ENCODE data around the gene CEP112.

The CEP112 gene

GRCh38 chr17:65601881-65602280, 590.1 kb downstream of the CEP112 start:
- DNase-seq (ENCODE audit: low spot score), result no peak
- ChIA-PET POLR2A (ENCODE audit: low non-redundant PET) (no interaction called here), CTCF (no interaction called here)

GRCh38 chr17:65601145-65601544, 590.8 kb downstream of the CEP112 start:
- no peak for DNase-seq (ENCODE audit: low spot score)
- no peak for TF ChIP-seq CTCF (conservative IDR thresholded peaks at IDR 0.05; ENCODE audit: low read depth)
- POLR2A ChIA-PET (ENCODE audit: low non-redundant PET), result no interaction called here
- H3K27ac ChIP-seq, result no peak overlapping the region
- CTCF ChIA-PET, result no interaction called here

More at GRCh38 chr17:65601881-65602280, 590.1 kb downstream of the CEP112 start:
- TF ChIP-seq CTCF (conservative IDR thresholded peaks at IDR 0.05; ENCODE audit: low read depth), result no peak
- H3K27ac ChIP-seq, result no peak overlapping the region

GRCh38 chr17:65600518-65600917, 591.4 kb downstream of the CEP112 start:
- ChIA-PET CTCF (no interaction called here), POLR2A (ENCODE audit: low non-redundant PET) (no interaction called here)
- TF ChIP-seq CTCF (conservative IDR thresholded peaks at IDR 0.05; ENCODE audit: low read depth), result no peak
- no peak for DNase-seq (ENCODE audit: low spot score)
- no peak overlapping the region for H3K27ac ChIP-seq

DNA sequence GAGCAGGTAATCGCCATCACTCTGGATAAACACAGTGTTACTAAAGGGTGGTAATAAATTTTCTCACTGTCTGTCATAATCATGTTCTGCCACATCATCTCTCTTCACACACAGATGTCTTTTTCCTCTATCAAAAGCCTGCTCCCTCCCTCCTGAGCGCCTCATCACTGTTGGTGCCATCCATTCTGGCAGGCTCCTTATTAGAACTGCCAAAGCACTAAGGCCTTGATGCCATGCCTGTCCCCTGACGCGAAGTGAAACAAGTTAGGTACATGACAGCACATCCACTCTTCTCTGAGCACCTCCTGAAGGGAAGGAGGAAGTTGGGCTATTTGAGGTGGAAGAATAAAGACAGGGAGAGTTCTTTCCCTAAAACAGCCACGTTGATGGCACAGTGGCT, 592.3 kb downstream of the CEP112 start:
- H3K27ac ChIP-seq, result no peak overlapping the region
- DNase-seq (ENCODE audit: low spot score), result no peak
- no peak for TF ChIP-seq CTCF (conservative IDR thresholded peaks at IDR 0.05; ENCODE audit: low read depth)
- ChIA-PET CTCF (no interaction called here), POLR2A (ENCODE audit: low non-redundant PET) (no interaction called here)

GRCh38 chr17:65598746-65599145, 593.2 kb downstream of the CEP112 start:
- no peak for TF ChIP-seq CTCF (conservative IDR thresholded peaks at IDR 0.05; ENCODE audit: low read depth)
- ChIA-PET CTCF (interaction anchor here (1.2 kb wide), 1 partner anchor 11 kb away, joined by 5 read pairs; no protein-coding TSS in a partner anchor), POLR2A (ENCODE audit: low non-redundant PET) (no interaction called here)
- DNase-seq (ENCODE audit: low spot score), result no peak
- no peak overlapping the region for H3K27ac ChIP-seq

DNA sequence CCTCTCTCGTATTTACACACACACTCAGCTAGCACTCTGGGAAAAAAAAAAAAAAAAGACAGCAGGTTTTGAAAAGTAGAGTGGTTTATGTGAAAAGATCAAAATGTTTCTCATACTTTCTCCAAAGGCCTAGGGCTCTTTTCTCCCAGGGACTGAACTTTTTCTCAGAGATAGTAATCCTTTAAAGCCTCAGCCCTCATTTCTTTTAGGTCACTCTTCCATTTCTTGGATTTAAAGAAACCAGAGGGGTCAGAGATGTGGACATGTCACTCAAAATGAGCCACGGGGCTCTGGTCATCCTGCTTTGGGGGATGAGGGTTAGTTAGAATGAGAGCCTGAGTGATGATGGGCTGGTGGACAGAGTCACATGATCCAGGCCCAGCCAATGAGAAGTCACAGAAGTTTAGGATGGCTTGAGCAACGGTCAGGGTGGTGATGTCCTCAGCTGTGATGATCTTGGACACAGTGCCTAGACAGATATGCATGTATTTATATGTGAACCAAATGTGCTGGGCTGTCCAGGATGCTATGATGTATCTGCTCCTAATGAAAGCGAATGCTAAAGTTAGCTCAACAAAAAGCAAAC, 596.8 kb downstream of the CEP112 start:
- H3K27ac ChIP-seq, result no peak overlapping the region
- peak; percentile 21 for DNase-seq (ENCODE audit: low spot score)
- no peak for TF ChIP-seq CTCF (conservative IDR thresholded peaks at IDR 0.05; ENCODE audit: low read depth)
- CTCF ChIA-PET, result no interaction called here
- POLR2A ChIA-PET (ENCODE audit: low non-redundant PET), result no interaction called here
